ENCODE data around the gene PIP.
"Not testable (repeated sequence)": the region's sequence is repeated elsewhere in the genome, so short reads cannot be mapped to it uniquely, and the experiment has no call there.

Gene PIP, protein sequence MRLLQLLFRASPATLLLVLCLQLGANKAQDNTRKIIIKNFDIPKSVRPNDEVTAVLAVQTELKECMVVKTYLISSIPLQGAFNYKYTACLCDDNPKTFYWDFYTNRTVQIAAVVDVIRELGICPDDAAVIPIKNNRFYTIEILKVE

DNA sequence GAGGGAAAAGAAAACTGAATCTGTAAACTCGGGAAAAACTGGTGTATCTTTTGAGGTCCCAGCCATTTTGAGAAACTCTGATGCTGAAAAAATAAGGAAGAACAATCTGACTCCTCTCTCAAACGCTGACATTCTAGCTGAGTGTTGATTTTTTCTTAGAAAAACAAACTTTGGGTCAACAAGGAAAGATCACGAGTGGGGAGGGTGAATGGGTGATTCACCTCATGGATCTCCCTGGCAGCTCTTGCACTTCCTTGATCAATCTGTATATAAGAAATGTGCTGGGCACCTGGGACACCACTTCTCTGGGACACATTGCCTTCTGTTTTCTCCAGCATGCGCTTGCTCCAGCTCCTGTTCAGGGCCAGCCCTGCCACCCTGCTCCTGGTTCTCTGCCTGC, at the start of gene PIP:
Gene PIP, plus strand, starts transcription at position 297 of the 400 bp plus-strand sequence. Its CDS starts 40 bp downstream, at position 337.
- no peak for DNase-seq (ENCODE audit: low spot score)
- TF ChIP-seq, protein P1, sequence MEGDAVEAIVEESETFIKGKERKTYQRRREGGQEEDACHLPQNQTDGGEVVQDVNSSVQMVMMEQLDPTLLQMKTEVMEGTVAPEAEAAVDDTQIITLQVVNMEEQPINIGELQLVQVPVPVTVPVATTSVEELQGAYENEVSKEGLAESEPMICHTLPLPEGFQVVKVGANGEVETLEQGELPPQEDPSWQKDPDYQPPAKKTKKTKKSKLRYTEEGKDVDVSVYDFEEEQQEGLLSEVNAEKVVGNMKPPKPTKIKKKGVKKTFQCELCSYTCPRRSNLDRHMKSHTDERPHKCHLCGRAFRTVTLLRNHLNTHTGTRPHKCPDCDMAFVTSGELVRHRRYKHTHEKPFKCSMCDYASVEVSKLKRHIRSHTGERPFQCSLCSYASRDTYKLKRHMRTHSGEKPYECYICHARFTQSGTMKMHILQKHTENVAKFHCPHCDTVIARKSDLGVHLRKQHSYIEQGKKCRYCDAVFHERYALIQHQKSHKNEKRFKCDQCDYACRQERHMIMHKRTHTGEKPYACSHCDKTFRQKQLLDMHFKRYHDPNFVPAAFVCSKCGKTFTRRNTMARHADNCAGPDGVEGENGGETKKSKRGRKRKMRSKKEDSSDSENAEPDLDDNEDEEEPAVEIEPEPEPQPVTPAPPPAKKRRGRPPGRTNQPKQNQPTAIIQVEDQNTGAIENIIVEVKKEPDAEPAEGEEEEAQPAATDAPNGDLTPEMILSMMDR (IDR thresholded peaks at IDR 0.05; ENCODE audit: extremely low read depth, missing control alignments), result no peak

DNA sequence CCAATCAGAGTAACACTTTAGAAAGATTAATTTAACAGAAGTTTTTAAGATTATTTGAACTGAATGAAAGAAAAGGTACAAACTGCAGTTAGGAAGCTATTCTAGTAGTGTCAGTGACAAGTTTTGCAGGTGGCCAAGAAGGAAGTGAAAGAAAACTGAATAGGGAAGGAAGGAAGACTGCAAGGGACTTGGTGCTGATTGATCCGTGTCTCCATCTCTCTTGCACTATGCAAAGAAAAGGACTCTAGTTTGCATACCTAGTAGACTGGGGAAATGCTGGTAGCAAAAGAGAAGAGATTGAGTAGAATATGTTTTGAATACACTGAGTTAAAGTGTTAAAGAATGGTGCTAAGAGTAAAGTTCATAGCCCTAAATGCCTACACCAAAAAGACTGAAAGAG, 46.8 kb upstream of the PIP start:
- DNase-seq (ENCODE audit: low spot score), result no peak
- TF ChIP-seq, protein P1 (IDR thresholded peaks at IDR 0.05; ENCODE audit: extremely low read depth, missing control alignments), result no peak

DNA sequence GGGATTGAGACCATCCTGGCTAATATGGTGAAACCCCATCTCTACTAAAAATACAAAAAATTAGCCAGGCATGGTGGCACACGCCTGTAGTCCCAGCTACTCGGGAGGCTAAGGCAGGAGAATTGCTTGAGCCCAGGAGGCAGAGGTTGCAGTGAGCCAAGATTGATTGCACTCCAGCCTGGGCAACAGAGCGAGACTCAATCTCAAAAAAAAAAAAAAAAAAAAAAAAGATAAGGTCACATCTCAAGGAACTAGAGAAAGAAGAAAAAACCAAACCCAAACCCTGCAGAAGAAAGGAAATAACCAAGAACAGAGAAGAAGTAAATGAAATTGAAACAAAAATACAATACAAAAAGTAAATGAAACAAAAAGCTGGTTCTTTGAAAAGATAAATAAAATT, 46.3 kb upstream of the PIP start:
- DNase-seq (ENCODE audit: low spot score), result not testable (repeated sequence)

DNA sequence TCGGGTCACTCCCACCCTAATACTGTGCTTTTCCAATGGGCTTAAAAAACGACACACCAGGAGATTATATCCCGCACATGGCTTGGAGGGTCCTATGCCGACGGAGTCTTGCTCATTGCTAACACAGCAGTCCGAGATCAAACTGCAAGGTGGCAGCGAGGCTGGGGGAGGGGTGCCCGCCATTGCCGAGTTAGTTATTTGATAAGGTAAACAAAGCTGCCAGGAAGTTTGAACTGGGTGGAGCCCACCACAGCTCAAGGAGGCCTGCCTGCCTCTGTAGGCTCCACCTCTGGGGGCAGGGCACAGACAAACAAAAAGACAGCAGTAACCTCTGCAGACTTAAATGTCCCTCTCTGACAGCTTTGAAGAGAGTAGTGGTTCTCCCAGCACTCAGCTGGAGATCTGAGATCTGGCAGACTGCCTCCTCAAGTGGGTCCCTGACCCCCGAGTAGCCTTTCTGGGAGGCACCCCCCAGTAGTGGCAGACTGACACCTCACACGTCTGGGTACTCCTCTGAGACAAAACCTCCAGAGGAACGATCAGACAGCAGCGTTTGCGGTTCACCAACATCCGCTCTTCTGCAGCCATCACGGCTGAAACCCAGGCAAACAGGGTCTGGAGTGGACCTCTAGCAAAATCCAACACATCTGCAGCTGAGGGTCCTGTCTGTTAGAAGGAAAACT, 43.2 kb upstream of the PIP start:
- not testable (repeated sequence) for DNase-seq (ENCODE audit: low spot score)

DNA sequence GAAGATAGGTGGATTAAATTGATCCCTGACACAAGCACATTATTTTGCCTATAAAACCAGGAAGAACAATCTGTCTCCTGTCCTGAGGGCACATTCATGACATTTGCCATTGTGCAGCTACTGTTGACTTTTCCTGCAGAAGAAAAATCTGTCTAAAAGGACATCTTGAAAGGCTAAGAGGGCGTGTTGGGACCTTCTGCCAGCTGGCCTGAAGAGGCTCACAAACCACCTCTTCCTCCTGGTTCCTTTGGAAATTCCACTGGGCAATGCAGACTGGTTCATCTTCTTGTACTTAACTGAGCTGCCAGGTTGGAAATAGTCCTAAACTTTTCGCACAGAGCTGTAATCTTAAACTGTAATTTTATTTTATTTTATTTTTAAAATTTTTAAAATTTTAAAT, 35.7 kb upstream of the PIP start:
- no peak for DNase-seq (ENCODE audit: low spot score)
- TF ChIP-seq, protein P1 (IDR thresholded peaks at IDR 0.05; ENCODE audit: extremely low read depth, missing control alignments), result no peak

DNA sequence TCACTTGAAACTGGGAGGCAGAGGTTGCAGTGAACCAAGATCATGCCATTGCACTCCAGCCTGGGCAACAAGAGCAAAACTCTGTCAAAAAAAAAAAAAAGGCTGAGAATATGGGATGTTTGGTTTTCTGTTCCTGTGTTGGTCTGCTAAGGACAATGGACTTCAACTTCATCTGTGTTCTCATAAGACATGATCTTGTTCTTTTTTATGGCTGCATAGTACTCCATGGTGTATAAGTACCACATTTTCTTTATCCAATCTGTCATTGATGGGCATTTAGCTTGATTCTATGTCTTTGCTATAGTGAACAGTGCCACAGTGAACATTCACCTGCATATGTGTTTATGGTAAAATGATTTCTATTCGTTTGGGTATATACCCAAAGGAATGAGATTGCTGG, 32.3 kb upstream of the PIP start:
- not testable (repeated sequence) for DNase-seq (ENCODE audit: low spot score)

DNA sequence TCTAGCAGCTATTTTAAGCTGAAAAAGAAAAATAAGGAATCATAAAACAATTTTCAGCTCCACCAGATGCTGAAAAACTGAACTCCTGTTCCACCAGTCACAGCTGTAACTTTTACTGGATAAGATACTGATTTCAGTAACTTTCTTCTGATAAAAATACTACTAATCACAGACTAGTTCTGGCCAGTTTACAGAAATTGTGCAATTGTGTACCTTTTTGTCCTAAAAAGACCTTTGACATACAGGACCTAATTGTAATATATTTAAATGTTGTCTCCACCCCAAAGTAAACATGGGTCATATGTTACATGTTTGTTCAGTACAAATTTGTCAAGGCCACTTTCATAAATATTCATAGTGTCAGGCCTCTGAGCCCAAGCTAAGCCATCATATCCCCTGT, 27.1 kb upstream of the PIP start:
- no peak for DNase-seq (ENCODE audit: low spot score)
- TF ChIP-seq, protein P1 (IDR thresholded peaks at IDR 0.05; ENCODE audit: extremely low read depth, missing control alignments), result no peak

DNA sequence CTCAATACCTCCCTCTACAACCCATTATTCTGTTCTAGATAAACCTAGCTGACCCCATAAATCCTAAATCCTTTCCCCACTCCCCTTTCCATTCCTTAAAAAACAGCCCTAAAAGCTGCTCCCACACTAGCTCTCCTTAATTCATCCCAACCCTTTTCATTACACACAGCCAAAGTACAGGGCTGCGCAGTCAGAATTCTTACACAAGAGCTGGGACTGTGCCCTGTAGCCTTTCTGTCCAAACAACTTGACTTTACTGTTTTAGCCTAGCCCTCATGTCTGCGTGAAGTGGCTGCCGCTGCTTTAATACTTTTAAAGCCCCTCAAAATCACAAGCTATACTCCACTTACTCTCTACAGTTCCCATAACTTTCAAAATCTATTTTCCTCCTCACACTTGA, 23.9 kb upstream of the PIP start:
- not testable (repeated sequence) for DNase-seq (ENCODE audit: low spot score)

DNA sequence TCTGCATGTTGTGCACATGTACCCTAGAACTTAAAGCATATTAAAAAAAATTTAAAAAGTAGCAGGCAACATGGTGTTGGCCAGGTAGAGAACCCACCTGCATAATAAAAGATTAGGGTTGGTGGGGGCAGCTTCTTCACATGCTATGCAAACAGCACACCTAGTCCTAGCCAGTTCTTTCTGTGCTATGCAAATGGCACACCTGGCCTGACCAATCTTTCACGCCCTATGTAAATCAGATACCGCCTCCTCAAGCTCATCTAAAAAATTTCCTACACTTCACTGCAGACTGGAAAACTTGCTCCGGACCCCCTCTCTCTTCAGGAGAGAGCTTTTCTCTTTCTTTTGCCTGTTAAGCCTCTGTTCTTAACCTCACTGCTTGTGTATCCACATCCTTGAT, 14.5 kb upstream of the PIP start:
- no peak for DNase-seq (ENCODE audit: low spot score)
- TF ChIP-seq, protein P1 (IDR thresholded peaks at IDR 0.05; ENCODE audit: extremely low read depth, missing control alignments), result no peak
